HG02981 (cell line): Measurements from ENCODE around the gene ME1.
"Not testable (repeated sequence)": the region's sequence is repeated elsewhere in the genome, so short reads cannot be mapped to it uniquely, and the experiment has no call there.

Source experiments
- ATAC-seq: cut with Tn5 transposase; IDR thresholded peaks from one replicate; pipeline ENCODE4 v1.9.1; 2021; ENCODE audit warnings: mild to moderate bottlenecking, moderate library complexity; ENCODE audit not compliant: unreplicated experiment

The ME1 gene

GRCh38 chr6:83362349-83362748, 68.5 kb downstream of the ME1 start:
- not testable (repeated sequence) for ATAC-seq

- ATAC-seq: no peak
Observed at GRCh38 chr6:83359638-83360037, 71.2 kb downstream of the ME1 start.

GRCh38 chr6:83354747-83355146, 76.1 kb downstream of the ME1 start:
- no peak for ATAC-seq

GRCh38 chr6:83352424-83353061, 78.3 kb downstream of the ME1 start:
- ATAC-seq: no peak

- ATAC-seq: no peak
Observed at GRCh38 chr6:83343121-83343520, 87.7 kb downstream of the ME1 start.

- no peak for ATAC-seq
Observed at GRCh38 chr6:83341765-83342164, 89.1 kb downstream of the ME1 start.

- ATAC-seq: not testable (repeated sequence)
Observed at GRCh38 chr6:83333916-83334315, 96.9 kb downstream of the ME1 start.

- no peak for ATAC-seq
Observed at GRCh38 chr6:83333500-83333899, 97.4 kb downstream of the ME1 start.

GRCh38 chr6:83314693-83315092, 116.2 kb downstream of the ME1 start:
- no peak for ATAC-seq

- ATAC-seq: no peak
Observed at GRCh38 chr6:83313882-83314281, 117.0 kb downstream of the ME1 start.

- no peak for ATAC-seq
Observed at GRCh38 chr6:83311231-83311630, 119.6 kb downstream of the ME1 start.

GRCh38 chr6:83310046-83310445, 120.8 kb downstream of the ME1 start:
- ATAC-seq: no peak

- no peak for ATAC-seq
Observed at GRCh38 chr6:83309344-83309743, 121.5 kb downstream of the ME1 start.

GRCh38 chr6:83308833-83309232, 122.0 kb downstream of the ME1 start:
- ATAC-seq: no peak

GRCh38 chr6:83307849-83308248, 123.0 kb downstream of the ME1 start:
- no peak for ATAC-seq

GRCh38 chr6:83303426-83303825, 127.4 kb downstream of the ME1 start:
- ATAC-seq: no peak

- no peak for ATAC-seq
Observed at GRCh38 chr6:83294676-83295075, 136.2 kb downstream of the ME1 start.

- ATAC-seq: peak; percentile 90
Observed at GRCh38 chr6:83292900-83293843, 137.7 kb downstream of the ME1 start.

GRCh38 chr6:83287298-83287697, 143.6 kb downstream of the ME1 start:
- not testable (repeated sequence) for ATAC-seq

- ATAC-seq: no peak
Observed at GRCh38 chr6:83285917-83286316, 144.9 kb downstream of the ME1 start.

GRCh38 chr6:83273596-83273995, 157.3 kb downstream of the ME1 start:
- no peak for ATAC-seq
